Vagina (tissue), 2 donors: ENCODE data around the gene FCN3.

ENCODE experiments used
- POLR2A ChIP-seq, 2 donors: fragments of 450-650 bp; IDR thresholded peaks; one replicate each; pipeline ENCODE4 v1.6.1; 2017; ENCODE audit warnings: antibody characterized with exemption in 2 of 2, mild to moderate bottlenecking in 2 of 2, moderate library complexity in 2 of 2
- POLR2AphosphoS5 ChIP-seq, 2 donors: sonication (generic); formaldehyde crosslinking; IDR thresholded peaks; one replicate each; pipeline ENCODE4 v1.9.0; 2017; ENCODE audit warnings: antibody characterized with exemption in 2 of 2, mild to moderate bottlenecking in 2 of 2, low read depth in 1 of 2; ENCODE audit not compliant: insufficient read depth in 1 of 2
- TF ChIP-seq, protein P1 (sequence below), 3 experiments: fragments of 450-650 bp in 2 of 3; fragments of 200-600 bp in 1 of 3; sonication (generic) in 1 of 3; IDR thresholded peaks; one replicate each; pipeline ENCODE4 v1.5.1; 2017 to 2019; ENCODE audit warnings: antibody characterized with exemption in 3 of 3, mild to moderate bottlenecking in 2 of 3, moderate library complexity in 2 of 3

GRCh38 chr1:27368869-27369582, 5.6 kb downstream of the FCN3 start:
- TF ChIP-seq, protein P1, sequence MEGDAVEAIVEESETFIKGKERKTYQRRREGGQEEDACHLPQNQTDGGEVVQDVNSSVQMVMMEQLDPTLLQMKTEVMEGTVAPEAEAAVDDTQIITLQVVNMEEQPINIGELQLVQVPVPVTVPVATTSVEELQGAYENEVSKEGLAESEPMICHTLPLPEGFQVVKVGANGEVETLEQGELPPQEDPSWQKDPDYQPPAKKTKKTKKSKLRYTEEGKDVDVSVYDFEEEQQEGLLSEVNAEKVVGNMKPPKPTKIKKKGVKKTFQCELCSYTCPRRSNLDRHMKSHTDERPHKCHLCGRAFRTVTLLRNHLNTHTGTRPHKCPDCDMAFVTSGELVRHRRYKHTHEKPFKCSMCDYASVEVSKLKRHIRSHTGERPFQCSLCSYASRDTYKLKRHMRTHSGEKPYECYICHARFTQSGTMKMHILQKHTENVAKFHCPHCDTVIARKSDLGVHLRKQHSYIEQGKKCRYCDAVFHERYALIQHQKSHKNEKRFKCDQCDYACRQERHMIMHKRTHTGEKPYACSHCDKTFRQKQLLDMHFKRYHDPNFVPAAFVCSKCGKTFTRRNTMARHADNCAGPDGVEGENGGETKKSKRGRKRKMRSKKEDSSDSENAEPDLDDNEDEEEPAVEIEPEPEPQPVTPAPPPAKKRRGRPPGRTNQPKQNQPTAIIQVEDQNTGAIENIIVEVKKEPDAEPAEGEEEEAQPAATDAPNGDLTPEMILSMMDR (IDR thresholded peaks at IDR 0.05): no peak
- TF ChIP-seq POLR2AphosphoS5 (IDR thresholded peaks at IDR 0.05; ENCODE audit: insufficient read depth in 1 of 2, low read depth in 1 of 2) (no peak), POLR2A (IDR thresholded peaks at IDR 0.05) (no peak)
